IPS DF 19.7 (cell line): ENCODE data around the gene GMPR2.
"Not testable (repeated sequence)": the region's sequence is repeated elsewhere in the genome, so short reads cannot be mapped to it uniquely, and the experiment has no call there.

Experiments used
- DNase-seq: peaks from one replicate; pipeline ENCODE4 v3.0.0-alpha.2; 2013; ENCODE audit warnings: low read depth, low spot score

The GMPR2 gene

DNA sequence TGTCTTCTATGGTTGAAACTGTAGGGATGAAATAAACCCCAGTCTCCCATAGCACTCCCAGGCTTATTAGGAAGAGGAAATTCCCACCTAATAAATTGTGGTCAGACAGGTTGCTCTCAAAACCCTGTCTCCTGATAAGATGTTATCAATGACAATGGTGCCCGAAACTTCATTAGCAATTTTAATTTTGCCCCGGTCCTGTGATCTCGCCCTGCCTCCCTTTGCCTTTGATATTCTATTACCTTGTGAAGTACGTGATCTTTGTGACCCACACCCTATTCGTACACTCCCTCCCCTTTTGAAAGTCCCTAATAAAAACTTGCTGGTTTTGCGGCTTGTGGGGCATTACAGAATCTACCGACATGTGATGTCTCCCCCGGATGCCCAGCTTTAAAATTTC is 30.2 kb upstream of the GMPR2 start:
- DNase-seq, result not testable (repeated sequence)

GRCh38 chr14:24203249-24203886 is 29.4 kb upstream of the GMPR2 start:
- not testable (repeated sequence) for DNase-seq

GRCh38 chr14:24204163-24205146 is 28.3 kb upstream of the GMPR2 start:
- DNase-seq, result no peak

- DNase-seq, result no peak
Observed at GRCh38 chr14:24206260-24207103, 26.2 kb upstream of the GMPR2 start.

- DNase-seq, result no peak
Observed at GRCh38 chr14:24207104-24207551, 25.6 kb upstream of the GMPR2 start.

DNA sequence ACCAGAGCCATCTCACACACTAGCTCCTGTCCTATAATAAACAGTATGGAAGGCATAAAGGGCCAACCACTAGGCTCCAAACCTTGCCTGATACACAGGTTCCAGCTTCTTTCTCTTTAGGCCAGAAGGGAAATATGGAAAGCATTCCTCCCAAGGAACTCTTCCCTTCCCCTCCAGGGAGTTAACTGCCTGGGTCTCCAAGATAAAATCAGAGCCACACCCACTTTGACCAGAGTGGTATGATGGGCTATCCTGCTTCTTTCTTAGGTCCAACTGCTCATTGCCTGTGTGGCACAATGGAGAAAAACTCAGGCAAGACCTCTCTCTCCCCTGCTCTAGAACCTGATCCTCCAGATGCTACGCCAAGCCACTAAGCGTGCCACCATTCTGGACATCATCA is 25.1 kb upstream of the GMPR2 start:
- no peak for DNase-seq

GRCh38 chr14:24211311-24211710 is 21.4 kb upstream of the GMPR2 start:
- no peak for DNase-seq

- DNase-seq, result peak; percentile 93
Observed at GRCh38 chr14:24212924-24213865, 19.5 kb upstream of the GMPR2 start, which contains the start of gene CHMP4A. CHMP4A (minus strand) TSS chr14:24213488; CDS start chr14:24213439, 49 bp downstream.

DNA sequence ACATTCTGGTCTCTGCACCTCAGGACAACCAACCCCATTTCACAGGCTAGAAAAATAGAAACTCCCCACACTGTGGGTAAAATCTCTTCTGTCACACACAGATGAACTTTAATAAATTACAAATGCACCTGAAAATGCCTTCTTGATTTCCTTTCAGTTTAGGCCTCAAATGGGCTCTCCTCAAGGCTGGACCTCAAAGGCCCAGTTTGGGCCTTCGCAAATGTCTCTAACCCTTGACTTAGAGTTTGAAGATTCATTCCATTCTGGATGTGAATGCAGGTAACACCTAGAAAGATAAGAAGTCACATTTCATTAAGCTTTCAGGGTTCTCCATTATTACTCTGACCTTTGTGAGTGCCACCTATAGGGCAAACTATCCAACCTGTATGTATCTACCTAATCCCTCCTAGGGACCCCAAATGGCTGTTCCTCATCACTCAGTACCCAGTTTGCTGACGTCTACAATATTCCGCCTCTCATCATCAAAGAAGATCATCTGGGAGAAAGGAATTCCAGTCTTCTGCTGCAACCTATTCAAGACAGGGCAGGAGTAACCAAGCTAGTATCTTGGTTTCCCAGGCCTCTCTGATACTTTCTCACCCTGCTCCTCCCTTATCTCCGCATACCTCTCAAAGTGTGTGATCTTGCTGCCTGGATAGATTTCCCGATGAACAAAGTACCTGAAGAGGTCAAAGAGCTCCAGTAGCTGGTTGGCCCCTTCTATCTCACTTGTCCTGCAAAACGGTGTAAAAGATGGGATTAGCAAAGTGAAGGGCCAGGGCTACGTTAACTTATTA is 18.7 kb upstream of the GMPR2 start:
- DNase-seq, result no peak

GRCh38 chr14:24215495-24216344 is 17.0 kb upstream of the GMPR2 start, which contains the start of gene MDP1:
MDP1 (minus strand) TSS chr14:24216066; CDS start chr14:24215955, 111 bp downstream.
- DNase-seq, result no peak

DNA sequence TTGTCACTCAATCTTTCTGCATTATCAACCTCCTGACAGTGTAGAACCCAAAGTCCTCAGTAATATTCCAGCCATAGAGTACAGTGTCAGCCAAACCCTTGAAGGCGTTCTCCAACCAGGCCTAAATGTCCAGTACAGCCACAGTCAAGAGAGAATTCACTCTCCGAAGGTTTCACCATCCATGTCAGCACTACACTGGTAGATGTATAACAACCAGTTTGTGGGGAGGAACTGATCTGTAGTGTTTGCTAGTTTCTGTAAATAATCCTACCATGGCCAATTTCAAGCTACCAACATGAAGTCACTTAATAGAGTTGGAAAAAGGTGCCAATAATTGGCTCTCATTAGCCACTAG is 16.4 kb upstream of the GMPR2 start:
- no peak for DNase-seq

DNA sequence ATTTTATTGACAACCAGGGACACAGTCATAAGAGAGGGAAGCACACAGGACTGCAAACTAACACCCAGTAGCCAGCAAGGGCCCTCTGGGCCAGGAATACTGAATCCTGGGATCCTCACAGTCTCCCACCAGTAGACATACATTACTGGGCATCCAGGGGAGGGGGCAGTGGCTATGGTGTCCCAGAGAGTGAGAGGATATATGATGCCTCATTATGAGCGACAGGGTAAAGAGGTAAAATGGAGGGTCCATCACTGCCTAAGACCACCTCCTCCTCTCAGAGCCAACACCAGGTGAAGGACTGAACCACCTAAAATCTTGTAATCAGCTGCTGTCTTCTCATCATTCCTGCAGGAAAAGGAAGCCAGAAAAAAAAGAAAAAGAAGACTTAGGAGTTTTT is 15.9 kb upstream of the GMPR2 start:
- DNase-seq, result not testable (repeated sequence)

- no peak for DNase-seq
Observed at GRCh38 chr14:24219080-24219479, 13.6 kb upstream of the GMPR2 start.

DNA sequence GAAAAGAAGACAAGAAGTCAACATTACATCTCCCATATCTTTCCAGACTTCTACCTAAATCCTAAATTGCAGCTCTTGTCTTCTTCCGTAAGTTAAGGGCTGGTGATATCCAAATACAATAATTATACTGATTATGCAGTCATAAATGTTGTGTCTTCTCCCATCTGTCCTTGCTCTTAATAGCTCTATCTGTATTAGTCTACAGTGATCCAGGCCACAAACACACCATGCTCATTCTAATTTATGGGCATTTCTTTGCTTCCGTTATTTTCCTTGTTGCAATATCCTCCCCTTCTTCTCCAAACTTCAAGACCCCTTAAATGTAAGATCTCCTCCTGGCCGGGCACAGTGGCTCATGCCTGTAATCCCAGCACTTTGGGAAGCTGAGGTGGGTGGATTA is 13.2 kb upstream of the GMPR2 start:
- no peak for DNase-seq

- DNase-seq, result not testable (repeated sequence)
Observed at GRCh38 chr14:24222987-24223386, 9.7 kb upstream of the GMPR2 start.

DNA sequence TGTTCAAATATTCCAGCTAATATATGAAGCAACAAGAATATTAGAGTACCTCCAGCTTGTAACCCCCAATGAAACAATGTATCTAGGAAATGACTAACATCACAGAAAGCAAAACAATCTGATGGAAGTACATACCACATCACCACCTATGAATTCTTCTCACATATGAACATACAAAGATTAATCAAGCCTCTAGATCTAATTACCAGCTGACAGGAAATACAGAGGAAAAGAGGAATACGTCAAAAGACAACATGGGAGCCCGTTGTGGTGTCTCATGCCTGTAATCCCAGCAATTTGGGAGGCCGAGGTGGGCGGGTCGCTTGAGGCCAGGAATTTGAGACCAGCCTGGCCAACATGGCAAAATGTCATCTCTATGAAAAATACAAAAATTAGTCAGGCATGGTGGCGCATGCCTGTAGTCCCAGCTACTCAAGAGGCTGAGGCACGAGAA is 8.1 kb upstream of the GMPR2 start:
- no peak for DNase-seq

DNA sequence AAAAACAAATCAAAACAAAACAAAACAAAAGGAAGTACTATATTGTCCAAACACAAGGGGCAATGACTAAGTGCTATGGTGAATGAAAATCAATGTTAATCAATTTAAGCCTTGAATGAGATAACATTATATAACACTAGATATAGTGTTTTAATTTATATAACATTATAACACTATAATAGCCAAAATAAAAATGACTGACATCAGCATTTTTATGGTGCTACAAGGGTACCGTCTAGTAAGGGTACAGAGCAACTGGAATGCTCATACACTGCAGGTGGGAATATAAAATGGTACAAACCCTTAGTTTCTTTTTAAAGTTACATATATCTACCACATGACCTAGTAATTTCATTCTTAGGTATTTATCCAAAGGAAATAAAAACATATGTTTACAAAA is 6.3 kb upstream of the GMPR2 start:
- no peak for DNase-seq

GRCh38 chr14:24228902-24229301 is 3.8 kb upstream of the GMPR2 start:
- DNase-seq, result no peak
